Measurements from ENCODE around the gene PIK3AP1. TPM values are rescaled to one million over a fixed set of nuclear protein-coding genes. Genes with fewer than 3 reads are reported as not detected.

PIK3AP1 gene
- total RNA-seq, 4 donors from 2014 or later = 5.8 to 111 (median 13.4) TPM

DNA sequence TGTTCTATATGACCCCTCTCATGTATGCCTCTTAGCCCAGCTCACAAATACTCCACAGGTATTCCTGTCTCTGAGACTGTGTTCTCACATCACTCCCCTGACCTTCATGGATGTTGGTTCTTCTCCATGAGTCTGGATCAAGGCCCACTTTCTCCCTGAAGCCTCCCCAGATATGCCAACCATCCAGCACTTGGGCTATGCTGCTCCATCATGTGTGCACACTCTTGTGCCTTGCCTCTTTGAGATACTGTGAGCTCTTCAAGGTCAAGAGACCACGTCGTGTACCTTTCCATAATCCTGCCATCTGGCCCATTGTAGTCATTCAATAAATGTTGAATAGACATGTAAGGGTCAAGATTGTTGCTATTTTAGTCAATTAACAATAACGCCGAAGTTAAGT, 103.4 kb downstream of the PIK3AP1 start:
- Histone ChIP-seq H3K4me1 (peaks cover 0 to 28% (median 0%) of the 10 kb centered on the region in 4 donors), H3K4me3 (no peak overlapping the region), H3K27ac (no peak overlapping the region), H3K36me3 (no peaks in the 10 kb centered on the region), H3K27me3 (no peaks in the 10 kb centered on the region), H3K9me3 (no peaks in the 10 kb centered on the region)
- TF ChIP-seq POLR2A (IDR thresholded peaks at IDR 0.05) = no peak
- TF ChIP-seq, protein P1, sequence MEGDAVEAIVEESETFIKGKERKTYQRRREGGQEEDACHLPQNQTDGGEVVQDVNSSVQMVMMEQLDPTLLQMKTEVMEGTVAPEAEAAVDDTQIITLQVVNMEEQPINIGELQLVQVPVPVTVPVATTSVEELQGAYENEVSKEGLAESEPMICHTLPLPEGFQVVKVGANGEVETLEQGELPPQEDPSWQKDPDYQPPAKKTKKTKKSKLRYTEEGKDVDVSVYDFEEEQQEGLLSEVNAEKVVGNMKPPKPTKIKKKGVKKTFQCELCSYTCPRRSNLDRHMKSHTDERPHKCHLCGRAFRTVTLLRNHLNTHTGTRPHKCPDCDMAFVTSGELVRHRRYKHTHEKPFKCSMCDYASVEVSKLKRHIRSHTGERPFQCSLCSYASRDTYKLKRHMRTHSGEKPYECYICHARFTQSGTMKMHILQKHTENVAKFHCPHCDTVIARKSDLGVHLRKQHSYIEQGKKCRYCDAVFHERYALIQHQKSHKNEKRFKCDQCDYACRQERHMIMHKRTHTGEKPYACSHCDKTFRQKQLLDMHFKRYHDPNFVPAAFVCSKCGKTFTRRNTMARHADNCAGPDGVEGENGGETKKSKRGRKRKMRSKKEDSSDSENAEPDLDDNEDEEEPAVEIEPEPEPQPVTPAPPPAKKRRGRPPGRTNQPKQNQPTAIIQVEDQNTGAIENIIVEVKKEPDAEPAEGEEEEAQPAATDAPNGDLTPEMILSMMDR (IDR thresholded peaks at IDR 0.05) = no peak
- DNase-seq = no peak

DNA sequence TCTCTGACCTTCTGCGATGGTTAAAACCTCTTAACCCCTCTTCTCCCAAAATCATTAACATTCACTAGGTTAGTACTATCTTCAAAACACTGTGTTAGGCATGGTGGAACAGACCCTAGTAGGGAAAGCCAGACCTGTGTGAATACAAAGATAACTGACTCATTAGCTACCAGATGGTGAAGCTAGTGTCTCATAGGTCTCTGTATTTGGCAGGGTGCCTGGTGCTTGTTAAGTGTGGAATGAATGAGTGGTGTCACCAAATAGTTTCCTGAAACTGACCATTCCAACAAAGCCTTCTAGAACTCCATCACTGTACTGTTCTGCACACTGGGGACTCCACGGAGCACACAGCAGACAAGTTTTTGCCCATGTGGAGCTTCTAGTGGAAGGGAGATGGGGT, 105.8 kb downstream of the PIK3AP1 start:
- H3K27ac ChIP-seq = no peak overlapping the region
- H3K4me1 ChIP-seq = peaks cover 0 to 43% (median 4%) of the 10 kb centered on the region in 4 donors
- no peaks in the 10 kb centered on the region for H3K36me3 ChIP-seq
- TF ChIP-seq, protein P1 (IDR thresholded peaks at IDR 0.05) = no peak
- TF ChIP-seq POLR2A (IDR thresholded peaks at IDR 0.05) = no peak
- no peaks in the 10 kb centered on the region for H3K27me3 ChIP-seq
- H3K4me3 ChIP-seq = no peak overlapping the region
- DNase-seq = no peak
- H3K9me3 ChIP-seq = no peaks in the 10 kb centered on the region

DNA sequence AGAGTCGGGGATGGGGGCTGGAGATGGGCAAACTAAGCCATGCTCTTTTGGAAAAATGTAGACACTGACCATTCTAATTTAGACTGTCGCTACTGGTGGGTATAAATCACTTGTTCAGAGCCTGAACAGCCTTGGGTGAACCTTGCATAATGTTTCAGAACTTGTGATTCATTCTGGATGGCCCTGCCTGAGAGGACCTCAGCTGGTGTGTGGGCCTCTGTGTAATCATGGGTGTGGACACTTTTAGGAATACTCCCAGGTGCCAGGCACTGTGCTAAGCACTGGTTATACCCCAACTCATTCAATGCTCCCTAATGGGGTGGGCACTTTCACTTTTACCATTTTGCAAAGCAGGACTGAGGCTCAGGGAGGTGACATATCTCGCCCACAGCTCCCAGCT, 106.7 kb downstream of the PIK3AP1 start:
- Histone ChIP-seq H3K27ac (peak overlapping the region in 2 of 4 donors; percentile 6 to 56), H3K36me3 (no peaks in the 10 kb centered on the region), H3K9me3 (no peaks in the 10 kb centered on the region), H3K27me3 (no peaks in the 10 kb centered on the region), H3K4me1 (peaks cover 0 to 40% (median 4%) of the 10 kb centered on the region in 4 donors), H3K4me3 (no peak overlapping the region)
- TF ChIP-seq, protein P1 (IDR thresholded peaks at IDR 0.05) = no peak
- TF ChIP-seq POLR2A (IDR thresholded peaks at IDR 0.05) = no peak
- no peak for DNase-seq

DNA sequence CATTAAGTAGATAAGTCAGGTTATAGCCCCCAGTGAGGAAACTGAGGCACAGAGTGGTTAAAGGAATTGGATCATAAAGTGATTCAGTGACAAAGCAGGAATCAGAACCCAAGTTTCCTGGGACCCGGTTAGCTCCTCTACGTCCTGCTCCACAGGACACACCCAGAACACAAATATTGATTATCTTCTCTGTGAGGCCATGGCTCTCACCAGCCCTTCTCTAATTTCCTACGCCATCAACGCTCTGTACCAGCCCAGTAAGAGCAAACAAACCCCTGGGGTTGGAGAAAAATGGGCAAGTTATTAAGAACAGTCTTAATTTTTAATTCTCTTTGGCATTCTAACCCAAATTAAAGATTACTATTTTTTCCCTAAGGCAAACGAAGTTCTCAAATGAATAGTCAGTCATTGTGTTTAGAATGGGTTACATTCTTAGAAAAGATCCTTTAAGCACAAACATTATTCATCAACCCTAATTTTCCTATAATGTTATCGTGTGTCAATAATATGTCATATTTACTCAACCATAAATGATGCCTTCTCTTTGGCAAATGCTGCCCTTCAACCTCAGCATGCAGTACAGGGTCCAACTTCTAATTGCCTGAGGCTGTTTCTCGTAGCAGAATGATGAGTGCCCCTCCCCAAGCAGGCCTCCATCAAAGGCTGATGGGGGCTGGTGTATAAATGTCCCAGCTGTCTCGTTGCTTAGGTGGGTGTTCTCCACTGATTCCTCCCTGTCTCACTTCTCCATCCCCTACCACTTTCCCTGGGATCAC, 108.1 kb downstream of the PIK3AP1 start:
- Histone ChIP-seq H3K4me1 (peaks cover 0 to 38% (median 4%) of the 10 kb centered on the region in 4 donors), H3K27ac (peak overlapping the region in 3 of 4 donors; percentile 60 to 82 (median 68))

DNA sequence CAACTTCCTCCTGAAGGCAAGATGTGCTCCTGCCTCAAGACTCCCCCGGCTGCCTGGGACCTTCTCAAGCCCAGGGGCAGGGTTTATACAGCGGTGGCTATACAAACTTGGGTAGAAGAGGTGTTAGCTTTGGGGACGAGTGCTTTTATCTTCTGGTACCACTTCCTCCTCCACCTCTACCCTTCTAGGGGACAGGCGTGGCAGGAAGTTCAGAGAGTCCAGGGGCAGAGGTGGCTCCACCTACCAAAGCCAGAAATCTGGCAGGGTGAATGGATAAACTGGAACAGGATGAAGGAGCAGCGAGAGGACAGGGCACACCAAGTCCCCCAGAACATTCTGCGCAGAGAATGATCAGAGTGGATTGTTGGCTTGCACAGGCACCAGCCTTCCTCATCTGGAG, 109.5 kb downstream of the PIK3AP1 start:
- Histone ChIP-seq H3K27me3 (no peaks in the 10 kb centered on the region), H3K36me3 (no peaks in the 10 kb centered on the region), H3K27ac (peak overlapping the region in 3 of 4 donors; percentile 60 to 82 (median 68)), H3K4me3 (no peak overlapping the region), H3K9me3 (no peaks in the 10 kb centered on the region), H3K4me1 (peaks cover 0 to 38% (median 4%) of the 10 kb centered on the region in 4 donors)
- DNase-seq = peak in 2 of 3 donors; percentile 67 to 76
- TF ChIP-seq, protein P1 (IDR thresholded peaks at IDR 0.05) = no peak
- TF ChIP-seq POLR2A (IDR thresholded peaks at IDR 0.05) = peak in 1 of 2 donors; percentile 61

More for the DNA sequence above, 108.1 kb downstream of the PIK3AP1 start:
- no peak overlapping the region for H3K4me3 ChIP-seq
- no peaks in the 10 kb centered on the region for H3K9me3 ChIP-seq
- no peaks in the 10 kb centered on the region for H3K36me3 ChIP-seq
- DNase-seq = peak in 2 of 3 donors; percentile 64 to 67
- H3K27me3 ChIP-seq = no peaks in the 10 kb centered on the region
- TF ChIP-seq POLR2A (IDR thresholded peaks at IDR 0.05) = no peak
- TF ChIP-seq, protein P1 (IDR thresholded peaks at IDR 0.05) = no peak
